ENCODE measurements around the gene ZCCHC7. TPM values are rescaled to one million over a fixed set of nuclear protein-coding genes. Genes with fewer than 3 reads are reported as not detected.

The ZCCHC7 gene
- total and polyA plus RNA-seq, 9 of the 15 experiments (the other 6 are each of a cell fraction or from before 2014, with no cell fraction given) = 34.1 to 68.9 (median 48.8) TPM

DNA sequence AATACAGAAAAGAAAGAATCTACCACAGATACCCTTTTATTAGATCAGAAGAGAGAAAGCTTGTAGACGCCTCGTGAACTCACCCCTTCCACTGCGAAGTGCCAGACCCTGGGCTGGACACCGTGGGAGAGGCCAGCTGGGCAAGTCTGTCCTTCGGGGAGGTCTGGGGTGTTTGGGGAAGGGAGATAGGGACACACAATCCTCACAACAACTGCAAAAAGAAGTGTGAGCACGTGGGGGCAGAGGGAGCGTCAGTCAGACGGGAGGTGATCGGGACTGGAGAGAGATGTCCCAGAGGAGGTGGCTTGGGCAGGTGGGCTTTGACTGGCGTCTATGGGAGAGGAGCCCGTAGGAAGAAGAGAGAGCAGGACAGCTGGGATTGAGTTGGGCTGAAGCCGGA lies 274.9 kb downstream of the ZCCHC7 start:
- no peaks in the 10 kb centered on the region for H3K9me1 ChIP-seq (ENCODE audit: control insufficient read depth, insufficient read depth, low read length)
- peaks cover 4 to 11% of the 10 kb centered on the region in 2 experiments; a peak in 2 of 5 replicates for H3K4me1 ChIP-seq (replicated peaks in 1 of 2; ENCODE audit: control insufficient read depth in 2 of 2, insufficient read depth in 2 of 2, low read length in 2 of 2)
- no peaks in the 10 kb centered on the region; a peak in 1 of 5 replicates for H3K27me3 ChIP-seq (ENCODE audit: control insufficient read depth in 2 of 2, insufficient read depth in 2 of 2, low read length in 2 of 2)
- H2AFZ ChIP-seq (ENCODE audit: low read depth, low read length) = peak overlapping the region; percentile 74
- no peak for DNase-seq (ENCODE audit: extremely low read depth in 1 of 4, low spot score in 3 of 4)
- ATAC-seq = peak; percentile 32
- no peaks in the 10 kb centered on the region for H3K36me3 ChIP-seq (ENCODE audit: control insufficient read depth, insufficient read depth, low read length)
- no peaks in the 10 kb centered on the region for H3K9me3 ChIP-seq (replicated peaks; ENCODE audit: control insufficient read depth, insufficient read depth, low read depth, low read length)
- no peak for FAIRE-seq
- 11% methylated on average over 12 of the region's 12 CpGs for WGBS (ENCODE audit: insufficient coverage, low coverage, missing lambda C conversion rate)
- no peak overlapping the region for H3K4me3 ChIP-seq
- POLR2A ChIA-PET = interaction anchor here (1.0 to 1.3 kb wide), 5 partner anchors 12 to 316 kb away, joined by 3 to 5 read pairs (median 3); no protein-coding TSS in a partner anchor
- H3K4me2 ChIP-seq (ENCODE audit: insufficient read depth, low read length) = peak overlapping the region; percentile 56; the same call in 1 of the 2 replicates
- intact Hi-C loops (cut with micrococcal nuclease) (loop anchor here (10.0 kb wide), 1 partner anchor 270 kb away; the partner anchor contains the start of gene ZCCHC7), in situ Hi-C loops (cut with MboI) (no loop called here)
- H3K27ac ChIP-seq (ENCODE audit: extremely low read depth, low read depth, low read length) = no peak overlapping the region
- H3K9ac ChIP-seq (ENCODE audit: insufficient read depth in 1 of 2, low read depth in 2 of 2, low read length in 2 of 2) = peak overlapping the region in 1 of 2 experiments; percentile 38; a peak in 1 of 4 replicates
- no peaks in the 10 kb centered on the region for H4K20me1 ChIP-seq (replicated peaks; ENCODE audit: control insufficient read depth, insufficient read depth, low read length)
- CTCF ChIA-PET (ENCODE audit: low intra/inter-chr PET ratio) = no interaction called here
- no TSS peak for BruUV-seq (replicated peaks)
- H3K79me2 ChIP-seq (ENCODE audit: control insufficient read depth, insufficient read depth, low read length) = no peaks in the 10 kb centered on the region
- TF ChIP-seq L3MBTL2 (IDR thresholded peaks at IDR 0.05) = peak; percentile 63
- no peak for TF ChIP-seq SAFB2 (IDR thresholded peaks at IDR 0.05; ENCODE audit: borderline replicate concordance, low read depth, low read length, severe bottlenecking)
- no peak for TF ChIP-seq RCOR1 (IDR thresholded peaks at IDR 0.05; ENCODE audit: borderline replicate concordance in 1 of 2, low read depth in 2 of 2, low read length in 2 of 2)
- no peak for TF ChIP-seq TSC22D4 (tag; IDR thresholded peaks at IDR 0.05)
- TF ChIP-seq, protein P1, sequence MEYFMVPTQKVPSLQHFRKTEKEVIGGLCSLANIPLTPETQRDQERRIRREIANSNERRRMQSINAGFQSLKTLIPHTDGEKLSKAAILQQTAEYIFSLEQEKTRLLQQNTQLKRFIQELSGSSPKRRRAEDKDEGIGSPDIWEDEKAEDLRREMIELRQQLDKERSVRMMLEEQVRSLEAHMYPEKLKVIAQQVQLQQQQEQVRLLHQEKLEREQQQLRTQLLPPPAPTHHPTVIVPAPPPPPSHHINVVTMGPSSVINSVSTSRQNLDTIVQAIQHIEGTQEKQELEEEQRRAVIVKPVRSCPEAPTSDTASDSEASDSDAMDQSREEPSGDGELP (CRISPR knock-in tag; IDR thresholded peaks at IDR 0.05; ENCODE audit: borderline replicate concordance) = peak; percentile 25; the same call in 1 of the 2 replicates
- TF ChIP-seq HDAC1 (IDR thresholded peaks at IDR 0.05) = peak in 1 of 2 experiments; percentile 39; a peak in 1 of 4 replicates
- TF ChIP-seq, protein P2, sequence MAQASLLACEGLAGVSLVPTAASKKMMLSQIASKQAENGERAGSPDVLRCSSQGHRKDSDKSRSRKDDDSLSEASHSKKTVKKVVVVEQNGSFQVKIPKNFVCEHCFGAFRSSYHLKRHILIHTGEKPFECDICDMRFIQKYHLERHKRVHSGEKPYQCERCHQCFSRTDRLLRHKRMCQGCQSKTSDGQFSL (CRISPR knock-in tag; IDR thresholded peaks at IDR 0.05) = no peak
- TF ChIP-seq, protein P2 (tag; IDR thresholded peaks at IDR 0.05) = no peak
- TF ChIP-seq, protein P3, sequence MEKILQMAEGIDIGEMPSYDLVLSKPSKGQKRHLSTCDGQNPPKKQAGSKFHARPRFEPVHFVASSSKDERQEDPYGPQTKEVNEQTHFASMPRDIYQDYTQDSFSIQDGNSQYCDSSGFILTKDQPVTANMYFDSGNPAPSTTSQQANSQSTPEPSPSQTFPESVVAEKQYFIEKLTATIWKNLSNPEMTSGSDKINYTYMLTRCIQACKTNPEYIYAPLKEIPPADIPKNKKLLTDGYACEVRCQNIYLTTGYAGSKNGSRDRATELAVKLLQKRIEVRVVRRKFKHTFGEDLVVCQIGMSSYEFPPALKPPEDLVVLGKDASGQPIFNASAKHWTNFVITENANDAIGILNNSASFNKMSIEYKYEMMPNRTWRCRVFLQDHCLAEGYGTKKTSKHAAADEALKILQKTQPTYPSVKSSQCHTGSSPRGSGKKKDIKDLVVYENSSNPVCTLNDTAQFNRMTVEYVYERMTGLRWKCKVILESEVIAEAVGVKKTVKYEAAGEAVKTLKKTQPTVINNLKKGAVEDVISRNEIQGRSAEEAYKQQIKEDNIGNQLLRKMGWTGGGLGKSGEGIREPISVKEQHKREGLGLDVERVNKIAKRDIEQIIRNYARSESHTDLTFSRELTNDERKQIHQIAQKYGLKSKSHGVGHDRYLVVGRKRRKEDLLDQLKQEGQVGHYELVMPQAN (IDR thresholded peaks at IDR 0.05; ENCODE audit: borderline replicate concordance) = peak; percentile 45; the same call in 1 of the 2 replicates
- TF ChIP-seq NELFE (IDR thresholded peaks at IDR 0.05; ENCODE audit: insufficient read depth, insufficient read length) = no peak
- TF ChIP-seq, protein P4, sequence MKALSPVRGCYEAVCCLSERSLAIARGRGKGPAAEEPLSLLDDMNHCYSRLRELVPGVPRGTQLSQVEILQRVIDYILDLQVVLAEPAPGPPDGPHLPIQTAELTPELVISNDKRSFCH (CRISPR knock-in tag; IDR thresholded peaks at IDR 0.05) = no peak
- TF ChIP-seq, protein P4 (tag; IDR thresholded peaks at IDR 0.05) = no peak
- TF ChIP-seq, protein P5, sequence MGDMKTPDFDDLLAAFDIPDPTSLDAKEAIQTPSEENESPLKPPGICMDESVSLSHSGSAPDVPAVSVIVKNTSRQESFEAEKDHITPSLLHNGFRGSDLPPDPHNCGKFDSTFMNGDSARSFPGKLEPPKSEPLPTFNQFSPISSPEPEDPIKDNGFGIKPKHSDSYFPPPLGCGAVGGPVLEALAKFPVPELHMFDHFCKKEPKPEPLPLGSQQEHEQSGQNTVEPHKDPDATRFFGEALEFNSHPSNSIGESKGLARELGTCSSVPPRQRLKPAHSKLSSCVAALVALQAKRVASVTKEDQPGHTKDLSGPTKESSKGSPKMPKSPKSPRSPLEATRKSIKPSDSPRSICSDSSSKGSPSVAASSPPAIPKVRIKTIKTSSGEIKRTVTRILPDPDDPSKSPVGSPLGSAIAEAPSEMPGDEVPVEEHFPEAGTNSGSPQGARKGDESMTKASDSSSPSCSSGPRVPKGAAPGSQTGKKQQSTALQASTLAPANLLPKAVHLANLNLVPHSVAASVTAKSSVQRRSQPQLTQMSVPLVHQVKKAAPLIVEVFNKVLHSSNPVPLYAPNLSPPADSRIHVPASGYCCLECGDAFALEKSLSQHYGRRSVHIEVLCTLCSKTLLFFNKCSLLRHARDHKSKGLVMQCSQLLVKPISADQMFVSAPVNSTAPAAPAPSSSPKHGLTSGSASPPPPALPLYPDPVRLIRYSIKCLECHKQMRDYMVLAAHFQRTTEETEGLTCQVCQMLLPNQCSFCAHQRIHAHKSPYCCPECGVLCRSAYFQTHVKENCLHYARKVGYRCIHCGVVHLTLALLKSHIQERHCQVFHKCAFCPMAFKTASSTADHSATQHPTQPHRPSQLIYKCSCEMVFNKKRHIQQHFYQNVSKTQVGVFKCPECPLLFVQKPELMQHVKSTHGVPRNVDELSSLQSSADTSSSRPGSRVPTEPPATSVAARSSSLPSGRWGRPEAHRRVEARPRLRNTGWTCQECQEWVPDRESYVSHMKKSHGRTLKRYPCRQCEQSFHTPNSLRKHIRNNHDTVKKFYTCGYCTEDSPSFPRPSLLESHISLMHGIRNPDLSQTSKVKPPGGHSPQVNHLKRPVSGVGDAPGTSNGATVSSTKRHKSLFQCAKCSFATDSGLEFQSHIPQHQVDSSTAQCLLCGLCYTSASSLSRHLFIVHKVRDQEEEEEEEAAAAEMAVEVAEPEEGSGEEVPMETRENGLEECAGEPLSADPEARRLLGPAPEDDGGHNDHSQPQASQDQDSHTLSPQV (IDR thresholded peaks at IDR 0.05) = 0 out of 2 replicates have a peak, but pooled peaks have one; percentile 24
